Mesenchymal stem cell (in vitro differentiated cells and primary cell): ENCODE measurements around the gene MAP3K6.

Experiments used
- DNase-seq: peaks from one replicate; pipeline ENCODE4 v3.0.0-alpha.2; 2013
- H2AFZ ChIP-seq: one replicate; pipeline ENCODE4 v1.6.1; 2013; ENCODE audit warnings: low read depth, mild to moderate bottlenecking, control low read depth, inconsistent platforms, low read length, moderate library complexity
- H2AK5ac ChIP-seq: 2 replicates; pipeline ENCODE4 v1.6.1; 2013; ENCODE audit warnings: low read length, moderate library complexity, mild to moderate bottlenecking, inconsistent platforms; ENCODE audit not compliant: severe bottlenecking
- H2BK120ac ChIP-seq: one replicate; pipeline ENCODE4 v1.6.1; 2013; ENCODE audit warnings: low read depth, mild to moderate bottlenecking, inconsistent platforms, low read length, moderate library complexity
- H2BK12ac ChIP-seq, 2 experiments: one replicate each; pipeline ENCODE4 v1.6.1; 2013; ENCODE audit warnings: inconsistent platforms in 2 of 2, low read length in 2 of 2, mild to moderate bottlenecking in 2 of 2, moderate library complexity in 2 of 2, control low read depth in 1 of 2
- H2BK15ac ChIP-seq: one replicate; pipeline ENCODE4 v1.6.1; 2013; ENCODE audit warnings: mild to moderate bottlenecking, low read depth, inconsistent platforms; ENCODE audit not compliant: poor library complexity, severe bottlenecking
- H2BK5ac ChIP-seq: 2 replicates; pipeline ENCODE4 v1.6.1; 2013; ENCODE audit warnings: low read depth, mild to moderate bottlenecking, low read length, control low read depth, inconsistent platforms; ENCODE audit not compliant: poor library complexity, severe bottlenecking
- H3K14ac ChIP-seq, 2 experiments: one replicate each; pipeline ENCODE4 v1.6.1; 2013; ENCODE audit warnings: inconsistent platforms in 2 of 2, low read length in 2 of 2, control low read depth in 1 of 2, mild to moderate bottlenecking in 1 of 2, moderate library complexity in 1 of 2
- H3K18ac ChIP-seq, 2 experiments: one replicate each; pipeline ENCODE4 v1.6.1; 2013; ENCODE audit warnings: inconsistent platforms in 2 of 2, low read length in 2 of 2, control low read depth in 1 of 2, low read depth in 1 of 2, mild to moderate bottlenecking in 1 of 2
- H3K23ac ChIP-seq, 2 experiments: one replicate each; pipeline ENCODE4 v1.6.1; 2013; ENCODE audit warnings: inconsistent platforms in 2 of 2, low read length in 2 of 2, mild to moderate bottlenecking in 2 of 2, moderate library complexity in 2 of 2, control low read depth in 1 of 2
- H3K27ac ChIP-seq: 2 replicates; pipeline ENCODE4 v1.5.1; 2013; ENCODE audit warnings: mild to moderate bottlenecking, moderate library complexity, low read length, control low read depth, inconsistent platforms; ENCODE audit not compliant: poor library complexity, severe bottlenecking
- H3K27me3 ChIP-seq, 2 experiments: 2 replicates each; pipeline versions ENCODE4 v1.6.1 to v1.7.0; 2013; ENCODE audit warnings: low read length in 2 of 2, mild to moderate bottlenecking in 2 of 2, moderate library complexity in 2 of 2, control low read depth in 1 of 2, inconsistent platforms in 1 of 2; ENCODE audit not compliant: control insufficient read depth in 1 of 2, insufficient read depth in 1 of 2
- H3K36me3 ChIP-seq, 2 experiments: 2 replicates each; pipeline versions ENCODE4 v1.6.1 to v1.7.0; 2013; ENCODE audit warnings: low read length in 2 of 2, control low read depth in 1 of 2, inconsistent platforms in 1 of 2, low read depth in 1 of 2, mild to moderate bottlenecking in 1 of 2; ENCODE audit not compliant: insufficient read depth in 2 of 2, control insufficient read depth in 1 of 2
- H3K4ac ChIP-seq, 2 experiments: one replicate each; pipeline ENCODE4 v1.6.1; 2013; ENCODE audit warnings: inconsistent platforms in 2 of 2, low read length in 2 of 2, mild to moderate bottlenecking in 2 of 2, moderate library complexity in 2 of 2, control low read depth in 1 of 2, low read depth in 1 of 2
- H3K4me1 ChIP-seq: 2 replicates; pipeline ENCODE4 v1.6.1; 2013; ENCODE audit warnings: low read depth, low read length, control low read depth; ENCODE audit not compliant: control insufficient read depth, insufficient read depth
- H3K4me2 ChIP-seq: 2 replicates; pipeline ENCODE4 v1.6.1; 2013; ENCODE audit warnings: low read length, mild to moderate bottlenecking, inconsistent platforms; ENCODE audit not compliant: poor library complexity, severe bottlenecking
- H3K4me3 ChIP-seq, 2 experiments: 2 replicates each; pipeline versions ENCODE4 v1.5.1 to v1.7.0; 2013; ENCODE audit warnings: low read length in 2 of 2, mild to moderate bottlenecking in 2 of 2, control low read depth in 1 of 2, low read depth in 1 of 2; ENCODE audit not compliant: insufficient read depth in 1 of 2
- H3K79me1 ChIP-seq: replicated peaks from 2 replicates; pipeline ENCODE4 v1.6.1; 2013; ENCODE audit warnings: mild to moderate bottlenecking, control low read depth, low read length, inconsistent platforms; ENCODE audit not compliant: poor library complexity, severe bottlenecking
- H3K9ac ChIP-seq: 2 replicates; pipeline ENCODE4 v1.7.0; 2013; ENCODE audit warnings: mild to moderate bottlenecking, low read length, moderate library complexity
- H3K9me3 ChIP-seq: 2 replicates; pipeline ENCODE4 v1.7.0; 2013; ENCODE audit warnings: mild to moderate bottlenecking, low read length; ENCODE audit not compliant: control insufficient read depth
- H4K8ac ChIP-seq: one replicate; pipeline ENCODE4 v1.6.1; 2013; ENCODE audit warnings: inconsistent platforms, mild to moderate bottlenecking, low read length, moderate library complexity
- H4K91ac ChIP-seq: one replicate; pipeline ENCODE4 v1.6.1; 2013; ENCODE audit warnings: mild to moderate bottlenecking, low read length, inconsistent platforms
- WGBS: methylation state at CpG from one replicate; pipeline ENCODE4 v1.1.7; 2013; ENCODE audit warnings: mixed read lengths; 5-methylcytosine and 5-hydroxymethylcytosine counted together

The MAP3K6 gene

DNA sequence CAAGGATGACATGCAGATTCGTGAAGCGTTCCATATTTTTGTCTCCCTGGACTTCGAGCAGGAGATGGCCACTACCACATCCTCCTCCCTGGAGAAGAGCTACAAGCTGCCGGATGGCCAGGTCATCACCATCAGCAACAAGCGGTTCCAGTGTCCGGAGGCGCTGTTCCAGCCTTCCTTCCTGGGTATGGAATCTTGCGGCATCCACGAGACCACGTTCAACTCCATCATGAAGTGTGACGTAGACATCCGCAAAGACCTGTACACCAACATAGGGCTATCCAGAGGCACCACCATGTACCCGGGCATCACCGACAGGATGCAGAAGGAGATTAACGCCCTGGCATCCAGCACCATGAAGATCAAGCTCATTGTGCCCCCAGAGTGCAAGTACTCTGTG, 41.5 kb downstream of the MAP3K6 start:
- Histone ChIP-seq H3K9ac (no peak overlapping the region), H4K8ac (no peak overlapping the region), H2BK5ac (no peak overlapping the region), H2BK15ac (no peak overlapping the region), H3K4me3 (no peak overlapping the region), H3K9me3 (no peaks in the 10 kb centered on the region), H4K91ac (no peak overlapping the region), H2BK12ac (no peak overlapping the region), H2AK5ac (no peak overlapping the region), H3K14ac (no peak overlapping the region), H2BK120ac (no peak overlapping the region), H3K27me3 (no peaks in the 10 kb centered on the region), H3K36me3 (peaks cover 23 to 42% of the 10 kb centered on the region in 2 experiments), H3K18ac (no peak overlapping the region), H3K79me1 (peaks cover 10% of the 10 kb centered on the region), H3K23ac (no peak overlapping the region), H3K4me1 (peaks cover 3% of the 10 kb centered on the region), H2AFZ (no peak overlapping the region), H3K4ac (no peak overlapping the region), H3K4me2 (no peak overlapping the region), H3K27ac (no peak overlapping the region)
- 98% methylated on average over 15 of the region's 15 CpGs for WGBS
- DNase-seq = no peak

DNA sequence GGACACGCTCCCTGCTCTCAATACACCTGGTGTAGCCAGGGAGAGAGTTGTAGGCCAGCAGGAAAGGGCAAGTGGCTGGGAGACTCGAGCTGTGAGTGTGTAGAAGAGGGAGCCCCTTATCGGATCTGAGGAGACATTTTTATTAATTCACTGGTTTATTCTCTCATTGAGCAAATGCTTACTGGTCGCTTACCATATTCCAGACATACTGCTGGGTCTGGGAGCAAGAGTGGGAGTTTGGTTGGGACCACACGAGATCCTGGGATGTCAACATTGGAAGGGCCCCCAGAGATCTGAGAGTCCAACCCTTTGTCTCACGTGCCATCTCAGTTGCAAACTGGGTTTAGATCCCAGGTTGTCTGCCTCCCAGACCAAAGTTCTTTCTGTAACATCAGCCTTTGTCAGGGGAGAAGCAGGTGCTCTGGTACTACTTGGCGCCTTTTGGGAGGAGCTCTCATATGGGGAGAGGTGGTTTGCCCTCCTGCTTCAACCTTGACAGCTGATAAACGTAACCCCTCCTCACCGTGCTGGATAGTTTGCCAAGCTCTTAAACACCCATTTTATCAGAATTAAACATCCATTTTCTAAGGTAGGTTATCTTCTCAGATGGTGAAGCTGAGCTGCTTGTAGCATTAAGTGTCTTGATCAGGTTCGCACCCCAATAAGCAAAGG, 44.1 kb downstream of the MAP3K6 start:
- Histone ChIP-seq H3K27ac (peak overlapping the region; percentile 75), H2BK5ac (peak overlapping the region; percentile 5), H3K4me1 (peaks cover 3% of the 10 kb centered on the region), H3K4me2 (peak overlapping the region; percentile 69), H2BK12ac (no peak overlapping the region), H2BK120ac (no peak overlapping the region), H2BK15ac (no peak overlapping the region), H3K4ac (peak overlapping the region; percentile 89 to 92), H3K4me3 (peak overlapping the region; percentile 90 to 100), H4K8ac (peak overlapping the region; percentile 94), H4K91ac (peak overlapping the region; percentile 85), H3K27me3 (peaks cover 0 to 11% of the 10 kb centered on the region in 2 experiments), H3K9ac (peak overlapping the region; percentile 100), H3K36me3 (peaks cover 16 to 29% of the 10 kb centered on the region in 2 experiments), H3K18ac (peak overlapping the region; percentile 82 to 99), H2AFZ (peak overlapping the region; percentile 75), H3K23ac (peak overlapping the region in 1 of 2 experiments; percentile 87), H3K79me1 (peaks cover 4% of the 10 kb centered on the region), H2AK5ac (no peak overlapping the region), H3K9me3 (no peaks in the 10 kb centered on the region), H3K14ac (peak overlapping the region in 1 of 2 experiments; percentile 98)
- 0% methylated on average over 5 of the region's 10 CpGs for WGBS
- no peak for DNase-seq

- H3K18ac ChIP-seq = peak within 1 kb of the TSS; percentile 82 to 99
- DNase-seq = peak; percentile 98
- H3K23ac ChIP-seq = peak within 1 kb of the TSS in 1 of 2 experiments; percentile 87
- no peak within 1 kb of the TSS for H2BK12ac ChIP-seq
- H3K4me2 ChIP-seq = peak within 1 kb of the TSS; percentile 84
- H3K9ac ChIP-seq = peak within 1 kb of the TSS; percentile 100
- H3K4ac ChIP-seq = peak within 1 kb of the TSS; percentile 89 to 92
- H4K91ac ChIP-seq = peak within 1 kb of the TSS; percentile 85
- peaks cover 16 to 28% of the 10 kb centered on the region in 2 experiments for H3K36me3 ChIP-seq
- H4K8ac ChIP-seq = peak within 1 kb of the TSS; percentile 94
- H2BK120ac ChIP-seq = no peak within 1 kb of the TSS
- H2BK15ac ChIP-seq = no peak within 1 kb of the TSS
- WGBS = under 1% methylated on average over 67 of the region's 67 CpGs
- no peaks in the 10 kb centered on the region for H3K9me3 ChIP-seq
- peak within 1 kb of the TSS in 1 of 2 experiments; percentile 98 for H3K14ac ChIP-seq
- peak within 1 kb of the TSS; percentile 90 to 100 for H3K4me3 ChIP-seq
- peaks cover 0 to 12% of the 10 kb centered on the region in 2 experiments for H3K27me3 ChIP-seq
- no peak within 1 kb of the TSS for H2AK5ac ChIP-seq
- H3K4me1 ChIP-seq = peaks cover 3% of the 10 kb centered on the region
- H2AFZ ChIP-seq = peak within 1 kb of the TSS; percentile 75
- H3K27ac ChIP-seq = peak within 1 kb of the TSS; percentile 75
- H3K79me1 ChIP-seq = peaks cover 4% of the 10 kb centered on the region
- peak within 1 kb of the TSS; percentile 5 for H2BK5ac ChIP-seq
Measured at GRCh38 chr1:27321813-27322568, 44.8 kb downstream of the MAP3K6 start, which contains the start of gene TMEM222. Gene TMEM222, plus strand, starts transcription at chr1:27322163. Its CDS starts 35 bp downstream, at chr1:27322198.

DNA sequence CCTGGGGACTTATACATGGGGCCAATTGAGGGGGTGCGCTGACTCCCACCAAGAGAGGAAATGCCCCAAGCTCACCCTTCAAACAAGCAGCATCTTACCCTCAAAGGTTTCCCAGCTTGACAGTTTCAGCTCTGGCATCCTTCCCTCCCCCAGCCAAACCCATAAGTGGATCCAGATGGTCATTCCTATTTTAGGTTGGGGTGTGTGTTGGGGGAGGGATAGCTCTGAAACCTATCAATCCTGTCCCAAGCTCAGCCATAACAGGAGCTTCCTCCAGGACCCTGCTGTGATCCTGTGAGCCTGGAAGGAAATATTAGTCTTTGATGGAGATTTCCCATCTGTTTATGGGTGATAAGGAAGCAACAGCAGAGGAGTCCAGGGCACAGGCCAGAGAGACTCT, 48.2 kb downstream of the MAP3K6 start:
- H2BK5ac ChIP-seq = no peak overlapping the region
- no peak overlapping the region for H3K4ac ChIP-seq
- H4K8ac ChIP-seq = peak overlapping the region; percentile 45
- H4K91ac ChIP-seq = no peak overlapping the region
- H3K4me2 ChIP-seq = no peak overlapping the region
- H2BK12ac ChIP-seq = no peak overlapping the region
- peak overlapping the region; percentile 3 for H2AFZ ChIP-seq
- peaks cover 3% of the 10 kb centered on the region for H3K4me1 ChIP-seq
- peak overlapping the region in 1 of 2 experiments; percentile 20 for H3K4me3 ChIP-seq
- no peaks in the 10 kb centered on the region for H3K9me3 ChIP-seq
- no peaks in the 10 kb centered on the region for H3K36me3 ChIP-seq
- no peak overlapping the region for H3K18ac ChIP-seq
- peaks cover 0 to 19% of the 10 kb centered on the region in 2 experiments for H3K27me3 ChIP-seq
- H2BK120ac ChIP-seq = no peak overlapping the region
- no peak for DNase-seq
- no peaks in the 10 kb centered on the region for H3K79me1 ChIP-seq
- no peak overlapping the region for H2BK15ac ChIP-seq
- H3K23ac ChIP-seq = no peak overlapping the region
- WGBS = 80% methylated on average over 1 of the region's 1 CpG
- no peak overlapping the region for H2AK5ac ChIP-seq
- no peak overlapping the region for H3K27ac ChIP-seq
- no peak overlapping the region for H3K14ac ChIP-seq
- peak overlapping the region; percentile 10 for H3K9ac ChIP-seq
